PFSK-1 (cell line): ENCODE measurements around the gene PRSS16.

Source experiments
- FOXP2 ChIP-seq: optimal IDR thresholded peaks from 2 replicates; pipeline ENCODE3; 2011; ENCODE audit warnings: borderline replicate concordance, control low read depth, inconsistent platforms; ENCODE audit not compliant: insufficient read depth; ENCODE audit errors: extremely low read length, extremely low read depth
- POLR2AphosphoS5 ChIP-seq: IDR thresholded peaks from 2 replicates; pipeline ENCODE4 v1.6.1; 2012; ENCODE audit warnings: low read depth, mild to moderate bottlenecking, control low read depth, low read length, moderate library complexity
- REST ChIP-seq, 2 experiments: IDR thresholded peaks; 2 replicates each; pipeline versions ENCODE4 v1.6.1 to v1.8.0; 2011 to 2012; ENCODE audit warnings: low read depth in 2 of 2, low read length in 2 of 2, control low read depth in 1 of 2, inconsistent platforms in 1 of 2, mild to moderate bottlenecking in 1 of 2, moderate library complexity in 1 of 2; ENCODE audit not compliant: insufficient read depth in 1 of 2
- SIN3A ChIP-seq: IDR thresholded peaks from 2 replicates; pipeline ENCODE4 v1.6.1; 2012; ENCODE audit warnings: mild to moderate bottlenecking, low read length, moderate library complexity, borderline replicate concordance; ENCODE audit not compliant: insufficient read depth
- TAF1 ChIP-seq: IDR thresholded peaks from 2 replicates; pipeline ENCODE4 v1.6.1; 2012; ENCODE audit warnings: low read length, control low read depth, borderline replicate concordance; ENCODE audit not compliant: insufficient read depth

PRSS16 gene

GRCh38 chr6:27224729-27225128, 22.8 kb upstream of the PRSS16 start:
- TF ChIP-seq FOXP2: no peak
- TF ChIP-seq TAF1: no peak
- TF ChIP-seq SIN3A: no peak
- TF ChIP-seq POLR2AphosphoS5: no peak
- no peak for TF ChIP-seq REST (IDR thresholded peaks at IDR 0.05; ENCODE audit: insufficient read depth in 1 of 2, low read depth in 2 of 2, low read length in 2 of 2)

GRCh38 chr6:27228963-27229477, 18.5 kb upstream of the PRSS16 start:
- TF ChIP-seq POLR2AphosphoS5 (no peak), REST (IDR thresholded peaks at IDR 0.05; ENCODE audit: insufficient read depth in 1 of 2, low read depth in 2 of 2, low read length in 2 of 2) (no peak), SIN3A (no peak), TAF1 (no peak), FOXP2 (no peak)

- TF ChIP-seq SIN3A (no peak), REST (IDR thresholded peaks at IDR 0.05; ENCODE audit: insufficient read depth in 1 of 2, low read depth in 2 of 2, low read length in 2 of 2) (no peak), POLR2AphosphoS5 (no peak), FOXP2 (no peak), TAF1 (no peak)
These were observed 16.8 kb upstream of the PRSS16 start for GRCh38 chr6:27230758-27231111.

- TF ChIP-seq POLR2AphosphoS5: no peak
- no peak for TF ChIP-seq SIN3A
- no peak for TF ChIP-seq REST (IDR thresholded peaks at IDR 0.05; ENCODE audit: insufficient read depth in 1 of 2, low read depth in 2 of 2, low read length in 2 of 2)
- TF ChIP-seq TAF1: no peak
- no peak for TF ChIP-seq FOXP2
These were observed 12.9 kb upstream of the PRSS16 start for GRCh38 chr6:27234576-27234975.

GRCh38 chr6:27237089-27237803, 10.3 kb upstream of the PRSS16 start:
- TF ChIP-seq SIN3A (no peak), TAF1 (0 out of 2 replicates have a peak, but pooled peaks have one; percentile 39), REST (IDR thresholded peaks at IDR 0.05; ENCODE audit: insufficient read depth in 1 of 2, low read depth in 2 of 2, low read length in 2 of 2) (no peak), POLR2AphosphoS5 (no peak)
